Activated CD4-positive, CD25-positive, alpha-beta regulatory T cell (primary cell): ENCODE results near the gene BTBD9.

Experiments
- DNase-seq, 4 experiments: peaks; one replicate each; lab custom pipeline; 2025; lab: John Stamatoyannopoulos, UW

The BTBD9 gene

DNA sequence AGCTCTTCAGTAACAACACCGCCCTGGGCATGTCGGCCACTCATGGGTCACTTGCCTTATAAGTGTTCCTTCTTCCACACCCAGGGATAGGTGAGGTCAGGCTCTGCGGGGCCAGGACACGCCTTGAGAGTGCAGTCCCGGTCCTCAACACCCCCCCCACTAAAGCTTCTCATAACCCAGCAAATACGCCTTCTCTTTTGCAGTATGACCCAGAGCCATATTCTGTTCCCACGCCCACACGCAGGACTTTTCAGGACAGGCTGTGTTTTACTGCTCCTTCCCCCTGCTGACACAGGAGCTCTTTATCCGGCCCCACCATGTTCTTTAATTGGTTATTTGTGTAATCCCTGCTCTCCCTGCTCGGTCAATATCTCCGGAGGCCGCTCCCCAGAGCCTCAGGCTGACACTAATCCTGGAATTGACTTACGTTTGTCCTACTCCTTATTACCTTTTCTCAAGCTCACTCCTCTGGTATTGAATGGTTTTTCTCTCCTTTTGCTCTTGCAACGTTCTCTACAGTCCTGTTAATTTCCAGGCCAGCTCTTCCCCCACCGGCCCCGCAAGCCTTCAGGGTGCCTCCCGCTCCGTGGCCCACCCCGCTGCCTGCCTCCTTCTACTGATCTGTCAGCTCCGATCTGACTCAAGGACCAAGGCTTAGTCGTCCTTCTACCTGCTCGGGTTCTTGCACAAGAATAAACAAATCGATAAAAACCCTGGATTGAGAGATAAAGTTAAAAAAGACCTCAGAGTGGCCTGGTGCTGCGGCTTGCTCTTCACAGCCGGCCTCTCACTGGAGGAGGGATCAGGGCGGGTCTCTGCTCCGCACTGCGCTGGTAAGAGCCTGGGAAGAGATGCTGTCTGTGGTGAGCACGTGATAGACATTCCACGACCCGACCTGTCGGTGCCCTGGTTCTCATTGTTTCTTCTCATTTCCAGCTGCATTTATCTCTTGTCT, 462.7 kb downstream of the BTBD9 start:
- no peak for DNase-seq

DNA sequence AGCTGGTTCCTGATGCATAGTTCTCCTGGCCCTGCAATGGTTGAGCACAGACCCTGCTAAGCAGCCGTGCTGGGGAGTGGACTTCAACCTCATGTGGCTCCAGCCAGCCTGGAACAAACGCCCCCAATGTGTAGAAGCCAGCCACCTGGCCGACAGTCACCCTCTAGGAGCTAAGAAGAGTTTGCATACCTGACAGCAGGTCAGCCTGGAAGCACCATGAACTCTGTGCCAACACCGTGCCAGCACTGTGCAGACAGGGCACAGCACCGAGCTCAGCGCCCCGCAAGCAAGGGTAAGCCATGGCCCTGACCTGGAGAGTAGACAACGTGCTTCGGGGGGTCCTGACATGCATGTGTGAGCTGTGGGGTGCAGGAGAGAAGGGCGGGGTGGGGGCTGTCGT, 463.9 kb downstream of the BTBD9 start:
- no peak for DNase-seq

- no peak for DNase-seq
Observed at GRCh38 chr6:38174806-38175495, 464.8 kb downstream of the BTBD9 start.

GRCh38 chr6:38174315-38174714, 465.4 kb downstream of the BTBD9 start:
- no peak for DNase-seq

- no peak for DNase-seq
Observed at GRCh38 chr6:38173909-38174308, 465.8 kb downstream of the BTBD9 start.

GRCh38 chr6:38172739-38173410, 466.9 kb downstream of the BTBD9 start:
- no peak for DNase-seq

- DNase-seq: no peak
Observed at GRCh38 chr6:38171997-38172738, 467.6 kb downstream of the BTBD9 start.

DNA sequence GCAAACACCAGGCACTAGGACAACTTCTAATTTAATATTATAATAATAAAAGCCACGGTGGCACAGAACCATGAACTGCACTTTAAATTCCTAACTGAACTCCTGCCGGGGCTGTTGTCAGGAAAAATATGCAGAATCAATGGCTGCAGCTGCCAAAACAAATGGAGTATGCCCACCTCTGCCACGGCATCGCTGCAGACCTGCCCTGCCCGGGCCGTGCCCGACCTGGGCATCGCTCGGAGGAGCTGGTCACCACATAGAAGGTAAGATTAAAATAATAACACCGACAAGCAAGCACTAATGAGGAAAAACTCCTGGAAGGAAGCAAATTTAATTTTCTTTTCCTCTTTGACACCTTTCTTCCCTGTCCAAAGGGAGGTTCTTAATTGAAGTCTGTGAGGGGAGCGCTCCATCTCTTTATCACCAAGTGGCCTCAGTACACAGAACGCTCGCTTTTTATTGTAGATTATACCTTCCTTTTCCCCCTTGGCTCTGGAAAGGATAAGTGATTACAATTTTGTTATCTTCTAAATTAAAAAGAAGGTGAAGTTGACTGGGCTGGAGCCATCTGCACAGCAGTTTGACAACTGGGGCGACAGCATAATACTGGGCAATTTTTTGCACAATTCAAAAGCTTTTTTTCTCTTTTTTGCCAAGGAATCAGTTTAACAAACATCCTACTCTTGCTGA, 468.9 kb downstream of the BTBD9 start:
- no peak for DNase-seq

DNA sequence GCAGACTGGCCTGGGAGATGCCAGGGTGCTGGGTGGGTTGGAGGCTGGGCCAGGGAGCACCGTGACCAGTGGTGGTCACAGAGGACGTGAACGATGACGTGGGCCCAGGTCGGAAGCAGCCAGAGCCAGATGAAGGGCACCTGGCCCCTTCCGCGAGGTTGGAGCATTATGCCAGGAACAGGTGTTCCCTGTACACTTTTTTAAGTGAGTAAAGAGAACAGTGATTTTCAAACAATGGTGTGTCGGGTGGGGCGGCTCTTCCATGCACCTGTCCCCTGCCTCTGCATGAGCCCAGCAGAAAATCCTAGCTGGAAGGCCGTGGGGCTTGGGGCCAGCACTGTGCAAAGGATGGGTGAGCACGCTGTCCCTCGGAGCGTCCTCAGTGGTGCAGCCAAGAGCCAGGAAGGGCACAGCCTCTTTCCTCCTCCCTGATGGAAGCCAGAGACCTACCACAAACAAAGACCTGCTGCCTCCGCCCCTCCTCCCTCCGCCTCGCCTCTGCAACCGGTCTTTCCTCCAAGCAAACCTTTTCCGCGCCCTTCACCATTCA, 469.7 kb downstream of the BTBD9 start:
- no peak for DNase-seq

DNA sequence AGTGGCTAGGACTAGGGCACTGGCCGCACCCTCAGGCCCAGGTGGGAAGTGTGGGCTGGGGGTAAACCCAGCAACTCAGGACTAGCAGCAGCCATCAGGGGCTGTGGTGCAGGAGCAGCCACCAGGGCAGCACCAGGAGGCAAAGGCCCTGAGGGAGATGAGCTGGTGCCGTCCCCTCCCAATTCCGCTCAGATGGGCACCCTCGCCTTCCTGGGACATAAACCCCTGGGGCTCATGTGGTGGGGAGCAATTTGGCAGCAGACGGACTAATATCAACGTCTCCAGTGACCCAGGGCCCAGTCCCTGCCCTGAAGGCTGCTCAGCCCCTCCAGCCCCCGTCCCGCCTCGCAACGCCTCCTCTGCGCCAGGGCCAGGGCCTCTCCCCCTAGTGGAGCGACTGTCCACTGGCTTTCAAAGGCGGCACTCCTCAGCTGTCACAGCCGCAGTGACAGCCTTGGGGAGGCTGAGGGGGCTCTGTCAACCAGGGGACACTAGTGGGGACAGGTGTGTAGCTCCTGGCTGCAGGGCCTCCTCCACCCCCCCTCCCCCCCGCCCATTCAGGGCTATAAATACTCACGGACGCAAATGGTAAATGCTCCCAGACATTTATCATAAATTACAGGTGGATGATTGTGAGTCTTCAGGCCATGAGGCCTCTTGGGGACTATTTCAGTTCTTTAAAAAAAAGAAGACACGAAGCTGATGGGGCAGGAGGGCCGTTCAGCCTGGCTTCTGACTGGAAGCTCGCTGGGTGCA, 470.3 kb downstream of the BTBD9 start:
- no peak for DNase-seq

GRCh38 chr6:38168699-38169098, 471.0 kb downstream of the BTBD9 start:
- no peak for DNase-seq

GRCh38 chr6:38168126-38168525, 471.6 kb downstream of the BTBD9 start:
- DNase-seq: no peak

DNA sequence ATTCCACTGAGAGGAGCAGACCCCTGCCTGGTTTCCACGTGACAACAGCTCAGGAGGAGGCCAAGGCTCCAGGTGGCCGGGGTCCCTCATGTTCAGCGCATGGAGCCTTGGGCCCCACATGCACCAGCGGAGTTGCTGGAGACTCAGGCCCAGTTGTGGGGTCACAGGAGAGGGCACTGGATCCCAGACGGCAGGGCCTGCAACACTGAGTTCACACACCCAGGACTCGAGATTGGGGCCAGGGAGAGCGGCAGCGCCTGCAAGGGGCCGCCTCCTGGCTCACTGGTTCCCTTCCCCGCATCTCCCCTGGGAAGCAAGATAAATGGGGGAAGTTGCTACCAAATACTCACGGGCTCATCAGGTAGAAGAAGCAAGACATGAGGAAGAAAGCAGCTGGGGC, 472.1 kb downstream of the BTBD9 start:
- no peak for DNase-seq

DNA sequence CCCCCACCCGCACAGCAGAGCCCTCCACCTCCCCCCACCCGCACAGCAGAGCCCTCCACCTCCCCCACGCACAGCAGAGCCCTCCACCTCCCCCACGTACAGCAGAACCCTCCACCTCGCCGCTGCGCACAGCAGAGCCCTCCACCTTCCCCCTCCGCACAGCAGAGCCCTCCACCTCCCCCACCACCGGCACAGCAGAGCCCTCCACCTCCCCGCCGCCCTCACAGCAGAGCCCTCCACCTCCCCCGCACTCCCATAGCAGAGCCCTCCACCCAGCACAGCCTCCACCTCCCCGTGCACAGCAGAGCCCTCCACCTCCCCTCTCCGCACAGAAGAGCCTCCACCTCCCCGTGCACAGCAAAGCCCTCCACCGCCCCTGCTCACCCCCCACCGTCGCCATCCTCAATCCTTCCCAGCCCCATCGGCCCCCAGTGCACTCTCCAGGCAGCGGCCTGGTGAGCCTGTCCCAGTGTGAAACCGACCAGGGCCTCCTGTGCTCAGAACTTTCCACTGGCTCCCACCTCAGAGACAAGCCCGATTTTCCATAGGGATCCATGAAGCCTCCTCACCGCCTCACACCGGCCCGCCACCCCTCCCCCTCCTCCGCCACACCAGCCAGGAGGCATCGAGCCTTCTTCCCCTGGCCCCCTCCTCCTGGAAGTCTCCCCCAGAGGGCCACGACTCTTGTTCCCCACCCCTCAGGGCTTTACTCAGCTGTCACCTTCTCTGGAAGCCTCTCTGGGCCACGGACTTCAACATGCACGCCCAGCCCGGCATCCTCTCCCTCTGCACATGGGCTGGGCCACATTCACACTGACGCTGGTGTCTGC, 473.1 kb downstream of the BTBD9 start:
- no peak for DNase-seq

DNA sequence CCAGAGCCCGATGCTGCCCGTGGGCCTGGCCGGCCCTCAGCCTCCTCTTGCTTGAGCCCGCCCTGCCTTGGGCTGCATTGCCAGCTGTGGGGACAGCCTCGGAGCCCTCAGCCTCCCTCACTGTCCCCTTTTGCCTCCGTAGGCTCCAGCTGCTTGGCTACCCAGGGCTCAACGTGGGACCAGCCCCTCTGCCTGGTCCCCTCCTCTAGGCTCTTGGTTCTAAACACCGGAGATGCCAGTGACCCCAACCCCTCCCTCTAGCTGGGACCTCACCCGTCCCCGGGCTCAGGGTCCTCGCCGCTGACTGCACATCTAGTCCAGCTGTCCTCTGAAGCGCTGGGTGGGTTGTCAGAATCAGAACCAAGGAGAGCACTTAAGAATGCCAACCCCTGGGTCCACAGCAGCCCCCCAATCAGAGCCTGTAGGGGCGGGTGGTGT, 475.0 kb downstream of the BTBD9 start:
- no peak for DNase-seq

DNA sequence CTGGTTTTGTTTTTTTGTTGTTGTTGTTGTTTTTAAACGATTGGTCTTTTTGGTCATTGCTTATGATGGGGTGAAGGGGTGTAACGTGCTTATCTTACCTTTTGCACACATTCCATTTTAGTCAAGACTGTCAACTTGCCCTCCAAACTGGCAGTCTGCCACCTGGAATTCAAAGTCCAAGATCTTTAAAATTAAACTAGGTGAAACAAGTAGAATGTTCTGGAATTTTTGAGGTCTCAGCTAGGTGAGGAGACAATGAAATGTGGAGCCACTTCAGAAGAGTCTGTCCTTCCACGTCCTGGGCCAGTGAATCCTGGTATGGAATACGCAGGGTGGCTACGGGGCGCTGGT, 475.6 kb downstream of the BTBD9 start:
- DNase-seq: no peak

GRCh38 chr6:38163186-38164130, 476.3 kb downstream of the BTBD9 start:
- DNase-seq: no peak

DNA sequence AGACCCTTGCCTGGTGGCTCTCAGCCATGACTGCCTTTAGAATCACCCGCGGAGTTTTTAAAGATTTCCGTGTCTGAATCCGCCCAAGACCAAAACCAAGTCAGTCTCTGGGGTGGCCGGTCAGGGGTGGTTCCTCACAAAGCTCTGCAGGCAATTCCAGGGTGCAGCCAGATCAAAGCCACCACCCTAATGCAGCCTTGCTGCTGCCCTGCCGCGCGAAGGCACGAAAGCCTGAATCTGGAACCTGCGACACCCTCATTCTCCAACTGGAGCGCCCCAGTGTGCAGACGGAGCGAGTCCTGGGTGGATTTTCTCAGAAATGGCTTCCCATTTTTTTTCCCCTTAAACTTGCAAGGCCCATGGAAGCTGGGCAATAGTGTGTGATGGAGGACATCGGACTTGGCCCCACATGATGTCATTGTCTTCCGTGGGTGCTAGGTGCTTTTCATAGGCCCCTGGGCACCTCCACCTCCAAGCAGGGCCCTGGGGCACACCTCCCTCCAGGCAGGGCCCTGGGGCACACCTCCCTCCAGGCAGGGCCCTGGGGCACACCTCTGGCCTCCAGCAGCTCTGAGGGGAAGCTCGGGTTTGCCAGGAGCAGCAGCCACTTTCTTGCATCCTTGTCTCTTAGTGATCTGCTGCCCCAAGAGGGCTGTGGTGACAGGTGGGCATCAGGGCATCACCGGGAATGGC, 477.1 kb downstream of the BTBD9 start:
- no peak for DNase-seq
